Fibroblast of lung (primary cell): ENCODE measurements around the gene ARMC9. TPM values are rescaled to one million over a fixed set of nuclear protein-coding genes. Genes with fewer than 3 reads are reported as not detected.

ENCODE experiments used
- DNase-seq, 2 donors: peaks; one replicate each; pipeline versions ENCODE4 v3.0.0 to v3.0.0-alpha.2; 2010; ENCODE audit warnings: low read depth in 2 of 2
- H2AFZ ChIP-seq: 2 replicates; pipeline ENCODE4 v1.5.1; 2012; ENCODE audit warnings: low read length, control low read depth, inconsistent platforms
- H3K27ac ChIP-seq: 2 replicates; pipeline ENCODE4 v1.5.1; 2011; ENCODE audit warnings: low read length, control low read depth; ENCODE audit not compliant: insufficient read depth
- H3K27me3 ChIP-seq: 2 replicates; pipeline ENCODE4 v1.5.1; 2011; ENCODE audit warnings: mild to moderate bottlenecking, low read length; ENCODE audit not compliant: control insufficient read depth, insufficient read depth
- H3K36me3 ChIP-seq: 2 replicates; pipeline ENCODE4 v1.5.1; 2011; ENCODE audit warnings: low read length; ENCODE audit not compliant: control insufficient read depth, insufficient read depth
- H3K4me1 ChIP-seq: 2 replicates; pipeline ENCODE4 v1.5.1; 2011; ENCODE audit warnings: low read length; ENCODE audit not compliant: control insufficient read depth, insufficient read depth; ENCODE audit errors: extremely low read depth
- H3K4me2 ChIP-seq: 2 replicates; pipeline ENCODE4 v1.5.1; 2011; ENCODE audit warnings: low read length, control low read depth; ENCODE audit not compliant: insufficient read depth; ENCODE audit errors: extremely low read depth
- H3K4me3 ChIP-seq, 4 experiments: fragments of 200-600 bp in 1 of 4; sonication (generic) in 1 of 4; replicated peaks in 1 of 4; 2 replicates each; pipeline ENCODE4 v1.5.1; 2011 to 2016; ENCODE audit warnings: low read length in 4 of 4, low read depth in 3 of 4, mild to moderate bottlenecking in 3 of 4, control low read depth in 2 of 4, inconsistent platforms in 1 of 4, mixed read lengths in 1 of 4; ENCODE audit not compliant: insufficient read depth in 1 of 4; ENCODE audit errors: control extremely low read depth in 1 of 4
- H3K79me2 ChIP-seq: 2 replicates; pipeline ENCODE4 v1.5.1; 2012; ENCODE audit warnings: mild to moderate bottlenecking, low read length, inconsistent platforms; ENCODE audit not compliant: control insufficient read depth, insufficient read depth
- H3K9ac ChIP-seq: 2 replicates; pipeline ENCODE4 v1.5.1; 2011; ENCODE audit warnings: mild to moderate bottlenecking, low read length, control low read depth; ENCODE audit not compliant: insufficient read depth
- H3K9me3 ChIP-seq: 2 replicates; pipeline ENCODE4 v1.5.1; 2012; ENCODE audit warnings: low read depth, low read length; ENCODE audit not compliant: control insufficient read depth, insufficient read depth
- H4K20me1 ChIP-seq: 2 replicates; pipeline ENCODE4 v1.5.1; 2011; ENCODE audit warnings: low read length; ENCODE audit not compliant: control insufficient read depth, insufficient read depth; ENCODE audit errors: extremely low read depth
- CTCF ChIP-seq, 2 donors: IDR thresholded peaks in 1 of 2; conservative IDR thresholded peaks in 1 of 2; 1 replicate in 1 of 2; 2 replicates in 1 of 2; pipeline ENCODE4 v1.5.1; 2011 to 2012; ENCODE audit warnings: low read length in 2 of 2, control low read depth in 1 of 2, inconsistent platforms in 1 of 2, low read depth in 1 of 2, mild to moderate bottlenecking in 1 of 2
- EZH2 ChIP-seq: IDR thresholded peaks from 2 replicates; pipeline ENCODE4 v1.5.1; 2012; ENCODE audit warnings: low read length, control low read depth, mild to moderate bottlenecking; ENCODE audit errors: missing control alignments
- polyA plus RNA-seq, 2 donors: library from polyadenylated mRNA; depleted of rRNA in 1 of 2; stranded (reverse) in 1 of 2; unstranded in 1 of 2; fragments of >200 nt; gene quantifications; 2 replicates each; pipeline ENCODE4 v1.2.1, GENCODE V29; 2011 to 2012; ENCODE audit warnings: missing spikeins in 1 of 2
- total RNA-seq: library from RNA; depleted of rRNA; stranded (reverse); fragments of >200 nt; gene quantifications from 2 replicates; pipeline ENCODE4 v1.2.1, GENCODE V29; 2014

ARMC9 gene
- total and polyA plus RNA-seq, 2 donors (not counting 1 experiment from before 2014, with no cell fraction given), result 68.4 to 153 TPM

GRCh38 chr2:231257763-231258162, 59.3 kb downstream of the ARMC9 start:
- no peaks in the 10 kb centered on the region for H4K20me1 ChIP-seq
- no peaks in the 10 kb centered on the region for H3K4me1 ChIP-seq
- H3K27me3 ChIP-seq, result no peaks in the 10 kb centered on the region
- peaks cover 19% of the 10 kb centered on the region for H3K36me3 ChIP-seq
- H3K27ac ChIP-seq, result no peak overlapping the region
- TF ChIP-seq EZH2 (no peak), CTCF (conservative IDR thresholded peaks at IDR 0.05 in 1 of 2, IDR thresholded peaks at IDR 0.05 in 1 of 2; ENCODE audit: low read depth in 1 of 2, low read length in 2 of 2) (no peak)
- H3K79me2 ChIP-seq, result no peaks in the 10 kb centered on the region
- no peak overlapping the region for H3K9ac ChIP-seq
- DNase-seq, result no peak
- H2AFZ ChIP-seq, result no peak overlapping the region
- H3K9me3 ChIP-seq, result no peaks in the 10 kb centered on the region
- H3K4me2 ChIP-seq, result no peak overlapping the region
- no peak overlapping the region for H3K4me3 ChIP-seq

- Histone ChIP-seq H3K36me3 (peaks cover 20% of the 10 kb centered on the region), H3K79me2 (no peaks in the 10 kb centered on the region), H4K20me1 (no peaks in the 10 kb centered on the region), H3K9me3 (no peaks in the 10 kb centered on the region), H2AFZ (no peak overlapping the region), H3K9ac (no peak overlapping the region), H3K4me2 (no peak overlapping the region), H3K27ac (no peak overlapping the region), H3K27me3 (no peaks in the 10 kb centered on the region), H3K4me3 (no peak overlapping the region), H3K4me1 (no peaks in the 10 kb centered on the region)
- DNase-seq, result no peak
- TF ChIP-seq EZH2, result no peak
- no peak for TF ChIP-seq CTCF (conservative IDR thresholded peaks at IDR 0.05 in 1 of 2, IDR thresholded peaks at IDR 0.05 in 1 of 2; ENCODE audit: low read depth in 1 of 2, low read length in 2 of 2)
Measured at GRCh38 chr2:231258701-231259100, 60.3 kb downstream of the ARMC9 start.

GRCh38 chr2:231259104-231259503, 60.7 kb downstream of the ARMC9 start:
- no peaks in the 10 kb centered on the region for H4K20me1 ChIP-seq
- no peaks in the 10 kb centered on the region for H3K9me3 ChIP-seq
- no peak overlapping the region for H3K4me2 ChIP-seq
- TF ChIP-seq EZH2, result no peak
- TF ChIP-seq CTCF (conservative IDR thresholded peaks at IDR 0.05 in 1 of 2, IDR thresholded peaks at IDR 0.05 in 1 of 2; ENCODE audit: low read depth in 1 of 2, low read length in 2 of 2), result no peak
- no peak overlapping the region for H2AFZ ChIP-seq
- no peak overlapping the region for H3K27ac ChIP-seq
- H3K36me3 ChIP-seq, result peaks cover 20% of the 10 kb centered on the region
- H3K9ac ChIP-seq, result no peak overlapping the region
- DNase-seq, result no peak
- no peaks in the 10 kb centered on the region for H3K4me1 ChIP-seq
- no peak overlapping the region for H3K4me3 ChIP-seq
- no peaks in the 10 kb centered on the region for H3K79me2 ChIP-seq
- H3K27me3 ChIP-seq, result no peaks in the 10 kb centered on the region
